Colonic mucosa (tissue), 4 donors: ENCODE data around the gene MAN1A1. TPM values are rescaled to one million over a fixed set of nuclear protein-coding genes. Genes with fewer than 3 reads are reported as not detected.
"Not testable (repeated sequence)": the region's sequence is repeated elsewhere in the genome, so short reads cannot be mapped to it uniquely, and the experiment has no call there.

ENCODE experiments used
- DNase-seq: peaks from one replicate; pipeline ENCODE4 v3.0.0-alpha.2; 2020
- H3K27ac ChIP-seq: fragments of 200-600 bp; one replicate; pipeline ENCODE4 v1.8.0; 2021
- H3K27me3 ChIP-seq: fragments of 200-600 bp; one replicate; pipeline ENCODE4 v1.8.0; 2021
- H3K36me3 ChIP-seq: fragments of 200-600 bp; one replicate; pipeline ENCODE4 v1.8.0; 2021
- H3K4me1 ChIP-seq: fragments of 200-600 bp; one replicate; pipeline ENCODE4 v1.8.0; 2021; ENCODE audit warnings: mild to moderate bottlenecking
- H3K4me3 ChIP-seq: fragments of 200-600 bp; one replicate; pipeline ENCODE4 v1.8.0; 2021
- H3K9ac ChIP-seq, 2 donors: one replicate each; pipeline ENCODE4 v1.7.0; 2013; ENCODE audit warnings: control low read depth in 2 of 2, low read depth in 2 of 2, low read length in 2 of 2
- H3K9me3 ChIP-seq: fragments of 200-600 bp; one replicate; pipeline ENCODE4 v1.8.0; 2021
- CTCF ChIP-seq: fragments of 200-600 bp; IDR thresholded peaks from one replicate; pipeline ENCODE4 v1.8.0; 2022; ENCODE audit warnings: antibody characterized with exemption, mild to moderate bottlenecking
- intact Hi-C: fragments of 100-400 bp; cut with DNase I; formaldehyde crosslinking; loops from one replicate; pipeline ENCODE4 v1.14.1; 2022
- total RNA-seq, 2 donors: library from RNA; stranded (reverse); fragmentation: NEBNext Ultra II Directional in 1 of 2; extraction: Animal tissue kit (Norgen Biotek cat#: 25700) in 1 of 2; gene quantifications; one replicate each; pipeline ENCODE4 v1.2.1, GENCODE V29; 2021
- donor health status: healthy.
- donor health status: DM: no; HTN: no; CAD: no.
- donor health status: DM: no; HTN: no; CAD: no.

Gene MAN1A1
- total RNA-seq, 2 donors from 2014 or later: 43.5 to 77.1 TPM

GRCh38 chr6:119170103-119170446 is 179.5 kb downstream of the MAN1A1 start:
- no peak overlapping the region for H3K4me3 ChIP-seq
- H3K27me3 ChIP-seq: no peaks in the 10 kb centered on the region
- TF ChIP-seq CTCF: no peak
- intact Hi-C loops: no loop called here
- DNase-seq: no peak
- no peaks in the 10 kb centered on the region for H3K36me3 ChIP-seq
- H3K27ac ChIP-seq: no peak overlapping the region
- H3K9me3 ChIP-seq: no peaks in the 10 kb centered on the region
- H3K9ac ChIP-seq: no peak overlapping the region
- no peaks in the 10 kb centered on the region for H3K4me1 ChIP-seq

GRCh38 chr6:119169355-119169754 is 180.2 kb downstream of the MAN1A1 start:
- H3K27me3 ChIP-seq, intact Hi-C loops, DNase-seq, H3K9me3 ChIP-seq, H3K4me1 ChIP-seq, H3K27ac ChIP-seq, H3K4me3 ChIP-seq, H3K36me3 ChIP-seq, H3K9ac ChIP-seq: not testable (repeated sequence)

GRCh38 chr6:119166024-119166784 is 183.4 kb downstream of the MAN1A1 start:
- H3K9me3 ChIP-seq: no peaks in the 10 kb centered on the region
- no peak for DNase-seq
- TF ChIP-seq CTCF: no peak
- H3K36me3 ChIP-seq: no peaks in the 10 kb centered on the region
- no peaks in the 10 kb centered on the region for H3K27me3 ChIP-seq
- H3K4me3 ChIP-seq: no peak overlapping the region
- no peak overlapping the region for H3K27ac ChIP-seq
- no peak overlapping the region for H3K9ac ChIP-seq
- no peaks in the 10 kb centered on the region for H3K4me1 ChIP-seq
- intact Hi-C loops: no loop called here

DNA sequence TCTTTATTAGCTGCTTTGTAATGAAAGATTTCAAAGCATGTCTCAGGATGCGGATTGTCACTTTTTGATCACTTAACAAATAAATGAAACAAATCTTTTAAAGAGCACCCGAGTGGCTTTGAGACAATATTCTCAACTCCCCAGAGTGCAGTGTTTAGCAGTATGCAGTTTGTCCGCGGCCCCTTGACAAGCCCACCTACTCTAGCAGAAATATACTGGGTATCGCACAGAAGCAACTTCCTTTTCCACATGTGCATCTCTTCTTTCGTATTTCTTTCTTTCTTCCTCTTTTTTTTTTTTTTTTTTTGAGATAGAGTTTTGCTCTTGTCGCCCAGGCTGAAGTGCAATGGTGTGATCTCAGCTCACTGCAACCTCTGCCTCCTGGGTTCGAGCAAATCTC is 186.6 kb downstream of the MAN1A1 start:
- no peak overlapping the region for H3K9ac ChIP-seq
- intact Hi-C loops: no loop called here
- H3K4me1 ChIP-seq: no peaks in the 10 kb centered on the region
- H3K27ac ChIP-seq: no peak overlapping the region
- H3K27me3 ChIP-seq: no peaks in the 10 kb centered on the region
- DNase-seq: no peak
- no peaks in the 10 kb centered on the region for H3K9me3 ChIP-seq
- TF ChIP-seq CTCF: no peak
- no peak overlapping the region for H3K4me3 ChIP-seq
- H3K36me3 ChIP-seq: no peaks in the 10 kb centered on the region

GRCh38 chr6:119162134-119162775 is 187.3 kb downstream of the MAN1A1 start:
- no peak for TF ChIP-seq CTCF
- Histone ChIP-seq H3K27ac (no peak overlapping the region), H3K27me3 (no peaks in the 10 kb centered on the region), H3K4me1 (no peaks in the 10 kb centered on the region), H3K9me3 (no peaks in the 10 kb centered on the region), H3K9ac (no peak overlapping the region), H3K36me3 (no peaks in the 10 kb centered on the region), H3K4me3 (no peak overlapping the region)
- DNase-seq: no peak
- intact Hi-C loops: no loop called here

DNA sequence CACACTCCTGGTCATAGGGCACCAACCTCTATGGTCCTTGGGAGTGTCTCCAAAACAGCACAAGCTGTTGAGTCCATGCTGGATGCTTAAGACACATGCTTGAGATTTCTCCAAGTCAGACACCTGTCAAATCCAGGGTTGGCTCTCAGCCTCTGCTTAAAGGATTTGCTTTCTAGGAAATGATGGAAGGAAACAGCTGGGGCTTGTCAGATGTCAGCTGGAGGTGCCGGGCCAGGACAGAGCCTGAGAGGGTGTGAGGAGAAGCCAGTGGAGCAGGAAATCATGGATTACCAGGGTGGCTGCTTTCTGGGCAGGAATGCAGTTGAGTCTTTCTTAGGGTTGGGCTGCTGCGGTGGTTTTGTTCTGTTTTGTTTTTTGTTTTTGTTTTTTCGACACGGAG is 188.1 kb downstream of the MAN1A1 start:
- Histone ChIP-seq H3K4me1 (no peaks in the 10 kb centered on the region), H3K27ac (no peak overlapping the region), H3K9me3 (no peaks in the 10 kb centered on the region), H3K27me3 (no peaks in the 10 kb centered on the region), H3K9ac (no peak overlapping the region), H3K36me3 (no peaks in the 10 kb centered on the region), H3K4me3 (no peak overlapping the region)
- intact Hi-C loops: no loop called here
- TF ChIP-seq CTCF: no peak
- DNase-seq: no peak
